Measurements from ENCODE around the gene C15orf62. TPM values are rescaled to one million over a fixed set of nuclear protein-coding genes. Genes with fewer than 3 reads are reported as not detected.

C15orf62 gene
- total and polyA plus RNA-seq, 11 donors: 0.06 to 1.1 (median 0.18) TPM; not detected in 3

- no peak overlapping the region for H3K27ac ChIP-seq
- intact Hi-C loops (cut with DNase I): loop anchor here in 1 of 10 donors (5.0 kb wide), 1 partner anchor 55 kb away; no protein-coding TSS in a partner anchor
- H3K27me3 ChIP-seq: no peaks in the 10 kb centered on the region
- ATAC-seq (peak in 1 of 4 donors; percentile 39), DNase-seq (no peak)
- H3K36me3 ChIP-seq: peaks cover 3 to 89% (median 78%) of the 10 kb centered on the region in 9 donors
- WGBS, 4 donors: 64 to 70% (median 68%) methylated on average over 3 of the region's 3 CpGs
- H3K4me1 ChIP-seq: peaks cover 0 to 44% (median 0%) of the 10 kb centered on the region in 12 donors
- no peak for TF ChIP-seq POLR2A (IDR thresholded peaks at IDR 0.05)
- H3K9me3 ChIP-seq: no peaks in the 10 kb centered on the region
- no peak overlapping the region for H3K4me3 ChIP-seq
These were observed 22.8 kb upstream of the C15orf62 start for GRCh38 chr15:40746916-40747418.

- WGBS, 4 donors: 81 to 84% (median 83%) methylated on average over 7 of the region's 7 CpGs
- ATAC-seq: no peak
- H3K36me3 ChIP-seq: peaks cover 3 to 88% (median 77%) of the 10 kb centered on the region in 9 donors
- no peak for DNase-seq
- H3K27me3 ChIP-seq: no peaks in the 10 kb centered on the region
- no peak overlapping the region for H3K27ac ChIP-seq
- H3K9me3 ChIP-seq: no peaks in the 10 kb centered on the region
- intact Hi-C loops (cut with DNase I): loop anchor here in 1 of 10 donors (5.0 kb wide), 1 partner anchor 56 kb away; no protein-coding TSS in a partner anchor
- peaks cover 0 to 47% (median 0%) of the 10 kb centered on the region in 12 donors for H3K4me1 ChIP-seq
- TF ChIP-seq POLR2A (IDR thresholded peaks at IDR 0.05) (no peak), CTCF (IDR thresholded peaks at IDR 0.05) (no peak)
- H3K4me3 ChIP-seq: no peak overlapping the region
These were observed 21.8 kb upstream of the C15orf62 start for GRCh38 chr15:40747685-40748631.

- no peaks in the 10 kb centered on the region for H3K9me3 ChIP-seq
- H3K27me3 ChIP-seq: no peaks in the 10 kb centered on the region
- H3K4me1 ChIP-seq: peaks cover 0 to 47% (median 7%) of the 10 kb centered on the region in 12 donors
- no peak for TF ChIP-seq POLR2A (IDR thresholded peaks at IDR 0.05)
- no peak for TF ChIP-seq CTCF (IDR thresholded peaks at IDR 0.05)
- H3K36me3 ChIP-seq: peaks cover 3 to 79% (median 65%) of the 10 kb centered on the region in 9 donors
- intact Hi-C loops (cut with DNase I): loop anchor here in 1 of 10 donors (5.0 kb wide), 1 partner anchor 57 kb away; no protein-coding TSS in a partner anchor
- DNase-seq: no peak
- WGBS, 4 donors: 96 to 99% (median 97%) methylated on average over 4 of the region's 4 CpGs
- H3K4me3 ChIP-seq: no peak overlapping the region
- ATAC-seq: no peak
- H3K27ac ChIP-seq: no peak overlapping the region
These were observed 20.6 kb upstream of the C15orf62 start for GRCh38 chr15:40749151-40749630.

GRCh38 chr15:40750885-40751284 lies 18.9 kb upstream of the C15orf62 start:
- no peak for DNase-seq
- peaks cover 3 to 64% (median 51%) of the 10 kb centered on the region in 9 donors for H3K36me3 ChIP-seq
- H3K4me1 ChIP-seq: peaks cover 0 to 39% (median 12%) of the 10 kb centered on the region in 12 donors
- TF ChIP-seq POLR2A (IDR thresholded peaks at IDR 0.05): no peak
- no peak for TF ChIP-seq CTCF (IDR thresholded peaks at IDR 0.05)
- no peak overlapping the region for H3K27ac ChIP-seq
- 91 to 99% (median 93%) methylated on average over 4 of the region's 4 CpGs for WGBS, 4 donors
- no peaks in the 10 kb centered on the region for H3K9me3 ChIP-seq
- H3K27me3 ChIP-seq: no peaks in the 10 kb centered on the region
- intact Hi-C loops (cut with DNase I): loop anchor here in 4 of 10 donors (5.0 to 10.0 kb wide), 3 partner anchors 56 to 144 kb away; partner anchors contain the start of genes RAD51 (in 3 of the 4) and VPS18 (in 2 of the 4)
- no peak overlapping the region for H3K4me3 ChIP-seq
- no peak for ATAC-seq

Data from heart left ventricle (tissue), 16 donors.